Neural progenitor cell (in vitro differentiated cells): ENCODE results near the gene ZNF500.

Experiments
- EZH2 ChIP-seq: fragments of 200-600 bp; sonication (generic); IDR thresholded peaks from 2 replicates; pipeline ENCODE4 v1.6.1; 2017; ENCODE audit warnings: antibody characterized with exemption, mild to moderate bottlenecking, moderate library complexity
- EZH2phosphoT487 ChIP-seq: fragments of 200-600 bp; sonication (generic); IDR thresholded peaks from 2 replicates; pipeline ENCODE4 v1.6.1; 2017; ENCODE audit warnings: antibody characterized with exemption
- TF ChIP-seq, protein P1 (sequence below): fragments of 200-600 bp; sonication (generic); IDR thresholded peaks from 2 replicates; pipeline ENCODE4 v1.5.1; 2017; ENCODE audit warnings: antibody characterized with exemption, mild to moderate bottlenecking

DNA sequence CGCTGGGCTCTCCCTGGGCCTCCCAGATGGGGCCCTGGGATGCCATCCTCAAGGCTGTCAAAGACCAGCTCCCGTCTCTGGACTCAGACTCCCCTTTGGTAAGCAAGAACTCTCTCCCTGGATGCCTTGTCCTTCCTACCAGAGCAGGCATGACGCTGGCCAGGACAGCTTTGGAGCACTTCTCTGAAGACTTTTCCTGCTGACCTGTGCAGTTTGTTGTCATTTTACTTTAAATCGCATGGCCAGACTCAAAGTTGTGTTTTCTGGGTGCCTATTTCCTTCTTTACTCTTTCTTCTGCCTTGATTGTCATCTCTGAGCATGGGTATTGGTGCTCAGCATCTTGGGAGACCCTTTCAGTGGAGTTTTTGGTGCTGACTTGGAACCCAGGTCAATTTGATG, 30.4 kb downstream of the ZNF500 start:
- TF ChIP-seq, protein P1, sequence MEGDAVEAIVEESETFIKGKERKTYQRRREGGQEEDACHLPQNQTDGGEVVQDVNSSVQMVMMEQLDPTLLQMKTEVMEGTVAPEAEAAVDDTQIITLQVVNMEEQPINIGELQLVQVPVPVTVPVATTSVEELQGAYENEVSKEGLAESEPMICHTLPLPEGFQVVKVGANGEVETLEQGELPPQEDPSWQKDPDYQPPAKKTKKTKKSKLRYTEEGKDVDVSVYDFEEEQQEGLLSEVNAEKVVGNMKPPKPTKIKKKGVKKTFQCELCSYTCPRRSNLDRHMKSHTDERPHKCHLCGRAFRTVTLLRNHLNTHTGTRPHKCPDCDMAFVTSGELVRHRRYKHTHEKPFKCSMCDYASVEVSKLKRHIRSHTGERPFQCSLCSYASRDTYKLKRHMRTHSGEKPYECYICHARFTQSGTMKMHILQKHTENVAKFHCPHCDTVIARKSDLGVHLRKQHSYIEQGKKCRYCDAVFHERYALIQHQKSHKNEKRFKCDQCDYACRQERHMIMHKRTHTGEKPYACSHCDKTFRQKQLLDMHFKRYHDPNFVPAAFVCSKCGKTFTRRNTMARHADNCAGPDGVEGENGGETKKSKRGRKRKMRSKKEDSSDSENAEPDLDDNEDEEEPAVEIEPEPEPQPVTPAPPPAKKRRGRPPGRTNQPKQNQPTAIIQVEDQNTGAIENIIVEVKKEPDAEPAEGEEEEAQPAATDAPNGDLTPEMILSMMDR, result no peak
- TF ChIP-seq EZH2 (no peak), EZH2phosphoT487 (no peak)
